ENCODE results near the gene B4GALT6.

The B4GALT6 gene

DNA sequence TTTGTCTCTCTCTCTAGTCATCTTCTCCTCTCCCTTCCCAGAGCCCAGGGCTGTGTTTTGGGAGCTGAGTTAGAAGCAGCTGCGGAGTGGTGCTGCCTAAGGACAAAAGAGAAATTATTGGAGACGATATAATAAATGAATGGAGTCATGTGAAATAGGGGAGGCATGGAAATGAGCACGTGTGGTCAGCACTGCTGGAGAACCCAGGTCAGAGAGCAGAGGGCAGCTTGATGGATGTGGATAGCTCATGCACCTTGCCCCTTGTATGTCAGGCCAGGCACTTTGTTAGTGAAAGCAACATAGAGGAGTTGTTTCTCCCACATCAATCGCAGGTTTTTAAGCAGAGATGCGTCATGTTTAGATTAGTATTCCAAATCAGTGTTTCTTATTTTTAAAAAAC lies 77.0 kb downstream of the B4GALT6 start:
- Histone ChIP-seq H3K4me1 (ENCODE audit: control insufficient read depth, insufficient read depth, low read length) (peaks cover 8% of the 10 kb centered on the region), H3K27me3 (replicated peaks; ENCODE audit: control insufficient read depth, insufficient read depth, low read length) (no peaks in the 10 kb centered on the region), H3K36me3 (ENCODE audit: control insufficient read depth, insufficient read depth, low read length, severe bottlenecking) (no peaks in the 10 kb centered on the region), H3K9ac (ENCODE audit: low read length) (no peak overlapping the region), H3K9me3 (ENCODE audit: control insufficient read depth, low read length) (no peaks in the 10 kb centered on the region), H3K4me3 (ENCODE audit: low read length) (no peak overlapping the region)
- DNase-seq (ENCODE audit: low read depth) = no peak

DNA sequence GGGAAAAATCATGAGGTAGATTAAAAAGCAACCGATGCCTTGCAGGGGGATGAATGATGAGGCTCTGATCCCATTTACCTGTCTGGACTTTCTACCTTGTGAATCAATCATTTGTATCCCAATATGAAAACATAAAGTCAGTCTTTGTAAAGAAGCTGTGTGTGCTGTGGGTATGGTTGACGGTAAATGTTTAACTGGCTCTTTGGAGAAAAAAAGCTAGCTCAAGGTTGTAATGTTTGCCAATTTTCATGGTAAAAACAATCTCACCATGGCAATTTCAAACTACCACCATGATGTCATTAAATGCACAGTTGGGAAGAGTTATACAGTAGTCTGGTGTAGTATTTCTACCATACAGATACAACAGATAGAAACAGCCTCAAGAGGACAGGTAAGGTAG lies 78.1 kb downstream of the B4GALT6 start:
- no peak overlapping the region for H3K9ac ChIP-seq (ENCODE audit: low read length)
- no peaks in the 10 kb centered on the region for H3K27me3 ChIP-seq (replicated peaks; ENCODE audit: control insufficient read depth, insufficient read depth, low read length)
- H3K9me3 ChIP-seq (ENCODE audit: control insufficient read depth, low read length) = no peaks in the 10 kb centered on the region
- peaks cover 8% of the 10 kb centered on the region for H3K4me1 ChIP-seq (ENCODE audit: control insufficient read depth, insufficient read depth, low read length)
- no peak overlapping the region for H3K4me3 ChIP-seq (ENCODE audit: low read length)
- DNase-seq (ENCODE audit: low read depth) = no peak
- H3K36me3 ChIP-seq (ENCODE audit: control insufficient read depth, insufficient read depth, low read length, severe bottlenecking) = no peaks in the 10 kb centered on the region

DNA sequence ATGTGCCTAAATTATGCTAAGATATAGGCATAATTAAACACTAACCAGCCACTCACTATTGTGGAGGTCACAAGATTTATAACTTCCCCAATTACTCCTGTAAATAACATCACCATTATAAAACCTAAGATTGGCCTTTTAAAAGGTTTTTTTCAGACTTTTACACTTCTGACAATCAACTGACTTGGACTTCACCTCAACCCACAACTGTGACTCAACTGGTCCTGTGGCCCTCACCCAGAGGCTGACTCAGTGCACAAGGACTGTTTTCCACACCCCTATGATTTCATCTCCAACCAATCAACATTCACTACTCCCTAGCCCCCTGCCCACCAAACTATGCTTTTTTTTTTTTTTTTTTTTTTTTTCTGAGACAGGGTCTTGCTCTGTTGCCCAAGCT lies 81.1 kb downstream of the B4GALT6 start:
- DNase-seq (ENCODE audit: low read depth) = no peak
- peaks cover 8% of the 10 kb centered on the region for H3K4me1 ChIP-seq (ENCODE audit: control insufficient read depth, insufficient read depth, low read length)
- no peak overlapping the region for H3K9ac ChIP-seq (ENCODE audit: low read length)
- H3K9me3 ChIP-seq (ENCODE audit: control insufficient read depth, low read length) = no peaks in the 10 kb centered on the region
- H3K4me3 ChIP-seq (ENCODE audit: low read length) = no peak overlapping the region
- H3K36me3 ChIP-seq (ENCODE audit: control insufficient read depth, insufficient read depth, low read length, severe bottlenecking) = no peaks in the 10 kb centered on the region
- no peaks in the 10 kb centered on the region for H3K27me3 ChIP-seq (replicated peaks; ENCODE audit: control insufficient read depth, insufficient read depth, low read length)

DNA sequence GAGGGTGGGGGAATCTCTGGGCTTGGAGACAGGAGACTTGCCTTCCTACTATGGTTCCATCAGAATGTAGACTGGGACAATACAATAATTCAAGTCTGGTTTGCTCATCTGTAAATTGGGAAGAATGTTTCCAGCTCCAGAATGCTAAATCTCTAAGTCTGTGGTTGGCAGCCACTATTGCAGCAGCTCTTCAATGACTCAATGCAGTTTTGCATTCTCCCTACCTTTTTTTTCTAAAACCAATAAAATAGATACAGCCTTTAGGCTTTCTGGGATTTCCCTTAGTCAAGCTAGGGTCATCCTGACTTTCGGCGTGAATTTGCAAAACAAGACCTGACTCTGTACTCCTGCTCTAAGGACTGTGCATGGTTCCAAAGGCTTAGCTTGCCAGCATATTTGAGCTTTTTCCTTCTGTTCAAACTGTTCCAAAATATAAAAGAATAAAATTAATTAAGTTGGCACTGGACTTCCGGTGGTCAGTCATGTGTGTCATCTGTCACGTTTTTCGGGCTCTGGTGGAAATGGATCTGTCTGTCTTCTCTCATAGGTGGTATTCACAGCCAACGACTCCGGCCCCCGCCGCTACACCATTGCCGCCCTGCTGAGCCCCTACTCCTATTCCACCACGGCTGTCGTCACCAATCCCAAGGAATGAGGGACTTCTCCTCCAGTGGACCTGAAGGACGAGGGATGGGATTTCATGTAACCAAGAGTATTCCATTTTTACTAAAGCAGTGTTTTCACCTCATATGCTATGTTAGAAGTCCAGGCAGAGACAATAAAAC lies 86.2 kb downstream of the B4GALT6 start:
- Histone ChIP-seq H3K4me1 (ENCODE audit: control insufficient read depth, insufficient read depth, low read length) (peaks cover 14% of the 10 kb centered on the region), H3K27me3 (replicated peaks; ENCODE audit: control insufficient read depth, insufficient read depth, low read length) (no peaks in the 10 kb centered on the region), H3K9me3 (ENCODE audit: control insufficient read depth, low read length) (no peaks in the 10 kb centered on the region), H3K36me3 (ENCODE audit: control insufficient read depth, insufficient read depth, low read length, severe bottlenecking) (no peaks in the 10 kb centered on the region), H3K4me3 (ENCODE audit: low read length) (no peak overlapping the region), H3K9ac (ENCODE audit: low read length) (no peak overlapping the region)
- DNase-seq (ENCODE audit: low read depth) = no peak

DNA sequence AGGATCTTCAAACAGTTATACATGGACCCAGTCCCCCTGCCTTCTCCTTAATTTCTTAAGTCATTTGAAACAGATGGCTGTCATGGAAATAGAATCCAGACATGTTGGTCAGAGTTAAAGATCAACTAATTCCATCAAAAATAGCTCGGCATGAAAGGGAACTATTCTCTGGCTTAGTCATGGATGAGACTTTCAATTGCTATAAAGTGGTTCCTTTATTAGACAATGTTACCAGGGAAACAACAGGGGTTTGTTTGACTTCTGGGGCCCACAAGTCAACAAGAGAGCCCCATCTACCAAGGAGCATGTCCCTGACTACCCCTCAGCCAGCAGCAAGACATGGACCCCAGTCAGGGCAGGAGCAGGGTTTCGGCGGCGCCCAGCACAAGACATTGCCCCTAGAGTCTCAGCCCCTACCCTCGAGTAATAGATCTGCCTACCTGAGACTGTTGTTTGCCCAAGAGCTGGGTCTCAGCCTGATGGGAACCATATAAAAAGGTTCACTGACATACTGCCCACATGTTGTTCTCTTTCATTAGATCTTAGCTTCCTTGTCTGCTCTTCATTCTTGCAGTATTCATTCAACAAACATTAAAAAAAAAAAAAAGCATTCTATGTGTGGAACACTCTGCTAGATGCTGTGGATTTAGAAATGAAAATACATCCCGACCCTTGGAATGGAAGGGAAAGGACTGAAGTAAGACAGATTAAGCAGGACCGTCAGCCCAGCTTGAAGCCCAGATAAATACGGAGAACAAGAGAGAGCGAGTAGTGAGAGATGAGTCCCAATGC lies 88.1 kb downstream of the B4GALT6 start:
- Histone ChIP-seq H3K9ac (ENCODE audit: low read length) (no peak overlapping the region), H3K4me1 (ENCODE audit: control insufficient read depth, insufficient read depth, low read length) (peaks cover 7% of the 10 kb centered on the region), H3K36me3 (ENCODE audit: control insufficient read depth, insufficient read depth, low read length, severe bottlenecking) (no peaks in the 10 kb centered on the region), H3K4me3 (ENCODE audit: low read length) (no peak overlapping the region), H3K9me3 (ENCODE audit: control insufficient read depth, low read length) (no peaks in the 10 kb centered on the region), H3K27me3 (replicated peaks; ENCODE audit: control insufficient read depth, insufficient read depth, low read length) (no peaks in the 10 kb centered on the region)
- DNase-seq (ENCODE audit: low read depth) = no peak

DNA sequence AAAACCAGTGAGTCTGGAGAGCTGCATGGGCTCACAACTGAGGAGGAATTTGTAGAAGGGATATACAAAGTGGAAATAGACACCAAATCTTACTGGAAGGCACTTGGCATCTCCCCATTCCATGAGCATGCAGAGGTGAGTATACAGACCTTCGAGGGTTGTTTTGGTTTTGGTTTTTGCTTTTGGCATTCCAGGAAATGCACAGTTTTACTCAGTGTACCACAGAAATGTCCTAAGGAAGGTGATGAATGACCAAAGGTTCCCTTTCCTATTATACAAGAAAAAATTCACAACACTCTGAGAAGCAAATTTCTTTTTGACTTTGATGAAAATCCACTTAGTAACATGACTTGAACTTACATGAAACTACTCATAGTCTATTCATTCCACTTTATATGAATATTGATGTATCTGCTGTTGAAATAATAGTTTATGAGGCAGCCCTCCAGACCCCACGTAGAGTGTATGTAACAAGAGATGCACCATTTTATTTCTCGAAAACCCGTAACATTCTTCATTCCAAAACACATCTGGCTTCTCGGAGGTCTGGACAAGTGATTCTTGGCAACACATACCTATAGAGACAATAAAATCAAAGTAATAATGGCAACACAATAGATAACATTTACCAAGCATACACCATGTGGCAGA lies 89.1 kb downstream of the B4GALT6 start:
- no peaks in the 10 kb centered on the region for H3K9me3 ChIP-seq (ENCODE audit: control insufficient read depth, low read length)
- no peak overlapping the region for H3K9ac ChIP-seq (ENCODE audit: low read length)
- no peak overlapping the region for H3K4me3 ChIP-seq (ENCODE audit: low read length)
- DNase-seq (ENCODE audit: low read depth) = no peak
- H3K36me3 ChIP-seq (ENCODE audit: control insufficient read depth, insufficient read depth, low read length, severe bottlenecking) = no peaks in the 10 kb centered on the region
- H3K27me3 ChIP-seq (replicated peaks; ENCODE audit: control insufficient read depth, insufficient read depth, low read length) = no peaks in the 10 kb centered on the region
- H3K4me1 ChIP-seq (ENCODE audit: control insufficient read depth, insufficient read depth, low read length) = peaks cover 7% of the 10 kb centered on the region

DNA sequence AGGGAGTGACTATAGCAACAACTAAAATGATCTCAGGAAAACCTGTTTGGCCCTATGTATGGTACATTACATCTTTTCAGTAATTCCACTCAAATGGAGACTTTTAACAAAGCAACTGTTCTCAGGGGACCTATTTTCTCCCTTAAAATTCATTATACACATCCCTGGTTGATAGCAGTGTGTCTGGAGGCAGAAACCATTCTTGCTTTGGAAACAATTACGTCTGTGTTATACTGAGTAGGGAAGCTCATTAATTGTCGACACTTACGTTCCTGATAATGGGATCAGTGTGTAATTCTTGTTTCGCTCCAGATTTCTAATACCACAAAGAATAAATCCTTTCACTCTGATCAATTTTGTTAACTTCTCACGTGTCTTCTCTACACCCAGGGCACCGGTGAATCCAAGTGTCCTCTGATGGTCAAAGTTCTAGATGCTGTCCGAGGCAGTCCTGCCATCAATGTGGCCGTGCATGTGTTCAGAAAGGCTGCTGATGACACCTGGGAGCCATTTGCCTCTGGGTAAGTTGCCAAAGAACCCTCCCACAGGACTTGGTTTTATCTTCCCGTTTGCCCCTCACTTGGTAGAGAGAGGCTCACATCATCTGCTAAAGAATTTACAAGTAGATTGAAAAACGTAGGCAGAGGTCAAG lies 91.7 kb downstream of the B4GALT6 start:
- H3K27me3 ChIP-seq (replicated peaks; ENCODE audit: control insufficient read depth, insufficient read depth, low read length) = no peaks in the 10 kb centered on the region
- H3K9me3 ChIP-seq (ENCODE audit: control insufficient read depth, low read length) = no peaks in the 10 kb centered on the region
- peaks cover 7% of the 10 kb centered on the region for H3K4me1 ChIP-seq (ENCODE audit: control insufficient read depth, insufficient read depth, low read length)
- H3K4me3 ChIP-seq (ENCODE audit: low read length) = no peak overlapping the region
- no peak for DNase-seq (ENCODE audit: low read depth)
- no peak overlapping the region for H3K9ac ChIP-seq (ENCODE audit: low read length)
- H3K36me3 ChIP-seq (ENCODE audit: control insufficient read depth, insufficient read depth, low read length, severe bottlenecking) = no peaks in the 10 kb centered on the region

DNA sequence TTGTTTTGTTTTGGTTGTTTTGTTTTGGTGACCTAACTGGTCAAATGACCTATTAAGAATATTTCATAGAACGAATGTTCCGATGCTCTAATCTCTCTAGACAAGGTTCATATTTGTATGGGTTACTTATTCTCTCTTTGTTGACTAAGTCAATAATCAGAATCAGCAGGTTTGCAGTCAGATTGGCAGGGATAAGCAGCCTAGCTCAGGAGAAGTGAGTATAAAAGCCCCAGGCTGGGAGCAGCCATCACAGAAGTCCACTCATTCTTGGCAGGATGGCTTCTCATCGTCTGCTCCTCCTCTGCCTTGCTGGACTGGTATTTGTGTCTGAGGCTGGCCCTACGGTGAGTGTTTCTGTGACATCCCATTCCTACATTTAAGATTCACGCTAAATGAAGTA lies 92.8 kb downstream of the B4GALT6 start, which contains the start of gene TTR:
Gene TTR, plus strand, starts transcription at position 250 of the 400 bp plus-strand sequence. Its CDS starts 26 bp downstream, at position 276.
- Histone ChIP-seq H3K4me3 (ENCODE audit: low read length) (no peak within 1 kb of the TSS), H3K9me3 (ENCODE audit: control insufficient read depth, low read length) (no peaks in the 10 kb centered on the region), H3K36me3 (ENCODE audit: control insufficient read depth, insufficient read depth, low read length, severe bottlenecking) (no peaks in the 10 kb centered on the region)

DNA sequence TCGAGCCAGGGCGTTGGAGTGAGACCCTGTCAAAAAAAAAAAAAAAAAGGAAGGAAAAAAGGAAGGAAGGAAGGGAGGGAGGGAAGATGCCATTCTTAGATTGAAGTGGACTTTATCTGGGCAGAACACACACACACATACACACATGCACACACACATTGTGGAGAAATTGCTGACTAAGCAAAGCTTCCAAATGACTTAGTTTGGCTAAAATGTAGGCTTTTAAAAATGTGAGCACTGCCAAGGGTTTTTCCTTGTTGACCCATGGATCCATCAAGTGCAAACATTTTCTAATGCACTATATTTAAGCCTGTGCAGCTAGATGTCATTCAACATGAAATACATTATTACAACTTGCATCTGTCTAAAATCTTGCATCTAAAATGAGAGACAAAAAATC lies 93.3 kb downstream of the B4GALT6 start:
- Histone ChIP-seq H3K9me3 (ENCODE audit: control insufficient read depth, low read length) (no peaks in the 10 kb centered on the region), H3K4me3 (ENCODE audit: low read length) (no peak overlapping the region), H3K36me3 (ENCODE audit: control insufficient read depth, insufficient read depth, low read length, severe bottlenecking) (no peaks in the 10 kb centered on the region), H3K27me3 (replicated peaks; ENCODE audit: control insufficient read depth, insufficient read depth, low read length) (no peaks in the 10 kb centered on the region), H3K4me1 (ENCODE audit: control insufficient read depth, insufficient read depth, low read length) (peaks cover 4% of the 10 kb centered on the region), H3K9ac (ENCODE audit: low read length) (no peak overlapping the region)
- no peak for DNase-seq (ENCODE audit: low read depth)

More for the DNA sequence above, 92.8 kb downstream of the B4GALT6 start, which contains the start of gene TTR:
- Histone ChIP-seq H3K27me3 (replicated peaks; ENCODE audit: control insufficient read depth, insufficient read depth, low read length) (no peaks in the 10 kb centered on the region), H3K9ac (ENCODE audit: low read length) (no peak within 1 kb of the TSS), H3K4me1 (ENCODE audit: control insufficient read depth, insufficient read depth, low read length) (peaks cover 7% of the 10 kb centered on the region)
- no peak for DNase-seq (ENCODE audit: low read depth)

DNA sequence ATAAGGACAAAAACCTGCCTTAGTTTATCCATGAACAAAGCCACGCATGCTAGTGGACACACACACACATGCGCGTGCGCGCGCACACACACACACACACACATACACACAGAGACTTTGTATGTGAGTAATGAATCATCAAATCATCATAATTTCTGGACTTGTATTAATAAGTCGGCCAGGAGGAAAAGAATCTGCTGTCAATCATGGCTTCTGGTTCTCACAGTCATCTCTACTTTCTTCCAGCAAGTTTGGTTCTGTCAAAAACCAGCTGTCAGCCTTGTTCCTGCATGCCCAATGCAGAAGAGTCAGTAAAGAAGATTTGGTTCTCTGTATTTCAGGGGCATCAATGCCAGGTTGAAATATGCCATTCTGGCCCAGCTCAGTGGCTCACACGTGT lies 93.8 kb downstream of the B4GALT6 start:
- Histone ChIP-seq H3K36me3 (ENCODE audit: control insufficient read depth, insufficient read depth, low read length, severe bottlenecking) (no peaks in the 10 kb centered on the region), H3K27me3 (replicated peaks; ENCODE audit: control insufficient read depth, insufficient read depth, low read length) (no peaks in the 10 kb centered on the region), H3K9me3 (ENCODE audit: control insufficient read depth, low read length) (no peaks in the 10 kb centered on the region), H3K9ac (ENCODE audit: low read length) (no peak overlapping the region), H3K4me3 (ENCODE audit: low read length) (no peak overlapping the region), H3K4me1 (ENCODE audit: control insufficient read depth, insufficient read depth, low read length) (no peaks in the 10 kb centered on the region)
- DNase-seq (ENCODE audit: low read depth) = no peak

DNA sequence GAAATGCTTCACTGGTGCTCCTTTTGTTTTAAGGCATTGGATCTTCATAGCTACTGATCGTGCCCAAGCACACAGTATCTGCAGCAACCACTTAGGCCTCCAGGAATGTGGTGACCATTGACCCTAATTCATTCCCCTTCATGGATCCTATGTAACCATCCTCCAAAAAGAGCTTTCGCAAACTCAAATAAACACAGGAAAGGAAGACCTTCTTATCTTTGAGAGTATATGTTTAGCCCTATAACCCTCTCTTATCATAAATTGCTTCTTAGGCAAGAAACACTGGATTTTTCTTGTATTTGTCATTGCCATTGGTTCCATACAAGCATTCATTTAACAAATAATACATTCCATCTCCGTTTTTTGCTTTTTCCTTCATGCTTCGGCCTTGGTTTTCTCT lies 96.9 kb downstream of the B4GALT6 start:
- Histone ChIP-seq H3K4me1 (ENCODE audit: control insufficient read depth, insufficient read depth, low read length) (no peaks in the 10 kb centered on the region), H3K9ac (ENCODE audit: low read length) (no peak overlapping the region), H3K27me3 (replicated peaks; ENCODE audit: control insufficient read depth, insufficient read depth, low read length) (no peaks in the 10 kb centered on the region), H3K4me3 (ENCODE audit: low read length) (no peak overlapping the region), H3K36me3 (ENCODE audit: control insufficient read depth, insufficient read depth, low read length, severe bottlenecking) (no peaks in the 10 kb centered on the region), H3K9me3 (ENCODE audit: control insufficient read depth, low read length) (no peaks in the 10 kb centered on the region)
- no peak for DNase-seq (ENCODE audit: low read depth)
